HG02623 (cell line): ENCODE data around the gene USP20.

Experiments used
- ATAC-seq: cut with Tn5 transposase; IDR thresholded peaks from one replicate; pipeline ENCODE4 v1.9.1; 2021; ENCODE audit warnings: moderate library complexity; ENCODE audit not compliant: unreplicated experiment

The USP20 gene

DNA sequence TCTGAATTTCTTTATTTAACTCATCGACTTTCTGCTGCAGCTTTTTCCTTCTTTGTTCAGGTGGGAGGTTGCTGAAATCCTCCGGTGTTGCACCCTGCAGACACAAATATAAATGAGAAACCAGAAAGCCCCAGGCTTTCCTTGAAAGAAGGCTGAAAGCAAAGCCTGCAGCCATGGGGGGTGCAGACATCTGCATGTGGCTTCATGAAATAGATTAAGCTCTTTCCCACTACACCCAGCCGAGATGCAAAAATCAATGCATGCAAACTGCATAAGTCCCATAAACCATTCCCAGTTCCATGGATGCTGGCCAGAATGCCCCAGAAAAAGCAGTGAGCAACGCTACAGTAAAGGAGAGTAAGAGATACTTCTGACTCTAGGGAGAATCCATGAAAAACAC is 73.6 kb downstream of the USP20 start:
- ATAC-seq, result no peak

DNA sequence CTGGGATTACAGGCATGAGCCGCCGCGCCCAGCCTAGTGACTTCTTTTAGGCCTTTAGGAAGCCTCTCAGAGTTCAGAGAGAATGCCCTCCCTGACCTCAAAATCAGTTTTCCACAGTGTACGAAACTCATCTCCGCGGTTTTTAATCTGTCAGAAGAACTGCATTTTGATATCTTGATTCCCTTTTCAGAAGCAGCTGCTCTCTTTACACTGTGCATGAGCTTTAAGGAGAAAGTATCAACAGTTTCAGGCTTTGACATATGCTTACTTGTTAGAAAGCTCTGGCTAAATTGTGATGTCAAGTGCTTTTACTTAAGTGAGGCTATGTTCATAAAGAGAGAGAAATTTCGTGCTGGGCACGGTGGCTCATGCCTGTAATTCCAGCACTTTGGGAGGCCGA is 74.6 kb downstream of the USP20 start:
- ATAC-seq, result no peak

DNA sequence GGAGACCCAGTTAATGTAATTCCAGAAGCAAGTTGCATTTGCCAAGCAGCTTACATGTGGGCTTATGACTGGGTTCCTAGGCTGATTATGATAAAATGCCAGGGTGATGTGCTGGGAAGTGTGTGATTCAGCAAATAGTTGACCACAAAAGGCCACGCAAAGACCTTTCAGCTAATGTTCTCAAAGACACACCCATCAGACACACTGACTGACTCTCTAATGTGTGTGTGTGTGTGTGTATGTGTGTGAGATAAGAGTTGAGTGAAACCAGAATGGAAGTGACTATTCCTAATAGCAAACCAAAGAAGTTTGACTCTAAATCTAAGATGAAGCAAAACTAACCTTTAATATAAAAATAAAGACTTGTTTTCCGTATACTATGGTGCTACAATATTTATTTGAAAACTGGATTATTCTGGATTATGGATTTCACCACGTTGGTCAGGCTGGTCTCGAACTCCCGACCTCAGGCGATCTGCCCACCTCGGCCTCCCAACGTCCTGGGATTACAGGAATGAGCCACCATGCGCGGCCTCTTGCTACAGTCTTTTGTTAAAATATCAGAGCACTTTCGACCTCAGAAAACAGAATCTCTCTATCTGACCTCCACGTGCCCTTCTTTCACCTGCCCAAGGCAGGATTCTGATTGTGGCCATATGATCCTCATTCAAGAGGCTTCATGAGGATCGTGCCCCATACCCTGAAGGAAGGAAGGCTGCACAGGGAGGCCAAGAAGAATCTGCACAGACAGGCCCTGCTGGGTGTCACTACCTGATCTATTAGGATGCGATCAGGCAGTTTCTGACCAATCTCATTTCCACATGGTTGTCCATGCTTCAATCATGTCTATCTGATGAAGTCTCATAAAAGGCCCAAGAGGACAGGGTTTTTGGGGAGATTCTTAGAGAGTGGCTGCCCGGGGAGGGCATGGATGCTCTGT is 75.6 kb downstream of the USP20 start:
- no peak for ATAC-seq

DNA sequence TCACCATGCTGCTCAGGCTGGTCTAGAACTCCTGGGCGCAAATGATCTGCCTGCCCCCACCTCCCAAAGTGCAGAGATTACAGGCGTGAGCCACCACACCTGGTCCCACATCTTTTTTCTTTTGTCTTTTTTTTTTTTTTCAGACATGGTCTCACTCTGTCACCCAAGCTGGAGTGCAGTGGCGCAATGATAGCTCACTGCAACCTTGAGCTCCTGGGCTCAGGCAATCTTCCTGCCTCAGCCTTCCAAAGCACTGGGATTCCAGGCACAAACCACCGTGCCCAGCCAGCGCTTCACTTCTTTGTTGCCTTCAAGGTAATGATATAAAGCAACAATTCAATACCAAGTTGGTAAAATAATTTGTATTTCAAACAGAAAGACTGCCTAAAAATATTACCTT is 78.8 kb downstream of the USP20 start:
- ATAC-seq, result no peak

DNA sequence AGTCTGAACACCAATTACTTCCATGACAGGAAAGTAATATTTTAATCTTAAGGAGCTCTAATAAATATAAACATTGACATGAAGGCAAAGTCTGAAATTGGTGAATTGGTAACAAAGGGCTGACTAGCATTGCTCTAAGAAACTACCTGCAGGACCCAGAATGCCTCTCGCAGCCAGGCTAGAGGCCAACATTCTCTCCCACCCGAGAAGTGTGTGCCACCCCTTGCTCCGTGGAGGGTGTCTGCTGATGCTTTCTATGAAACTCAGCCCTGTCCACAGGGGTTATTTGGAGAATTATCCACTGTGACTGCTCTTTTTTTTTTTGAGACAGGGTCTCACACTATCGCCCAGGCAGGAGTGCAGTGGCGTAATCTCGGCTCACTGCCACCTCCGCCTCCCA is 81.4 kb downstream of the USP20 start:
- no peak for ATAC-seq

DNA sequence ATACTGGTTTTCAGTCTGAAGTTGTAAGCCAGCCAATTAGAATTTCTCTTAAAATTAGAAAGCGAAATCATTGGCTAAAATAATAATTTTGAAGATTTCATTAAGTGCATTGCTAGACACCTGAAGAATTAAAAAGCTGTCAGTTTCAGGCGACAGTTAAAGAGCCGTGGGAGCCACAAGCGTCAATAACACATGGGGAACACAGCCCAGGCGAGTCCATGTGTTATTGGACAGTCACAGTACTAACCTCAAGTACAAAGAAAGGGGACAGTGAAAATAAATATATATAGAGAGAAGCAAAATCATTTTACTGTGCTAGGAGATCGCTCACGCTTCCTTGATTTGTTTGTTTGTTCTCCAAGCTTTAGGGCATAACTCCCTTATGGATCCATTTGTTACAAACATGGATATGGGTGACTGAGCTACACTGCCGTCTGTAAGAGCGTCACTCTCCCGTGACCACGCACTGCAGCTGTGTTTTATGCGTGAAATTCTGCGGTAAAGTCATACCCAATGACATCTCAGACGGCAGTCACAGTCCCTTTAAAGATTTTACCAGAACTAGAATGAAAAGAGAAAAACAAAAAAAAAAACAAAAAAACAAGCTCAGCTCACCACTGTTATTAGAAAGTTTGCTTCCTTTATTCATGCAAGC is 83.2 kb downstream of the USP20 start:
- no peak for ATAC-seq

DNA sequence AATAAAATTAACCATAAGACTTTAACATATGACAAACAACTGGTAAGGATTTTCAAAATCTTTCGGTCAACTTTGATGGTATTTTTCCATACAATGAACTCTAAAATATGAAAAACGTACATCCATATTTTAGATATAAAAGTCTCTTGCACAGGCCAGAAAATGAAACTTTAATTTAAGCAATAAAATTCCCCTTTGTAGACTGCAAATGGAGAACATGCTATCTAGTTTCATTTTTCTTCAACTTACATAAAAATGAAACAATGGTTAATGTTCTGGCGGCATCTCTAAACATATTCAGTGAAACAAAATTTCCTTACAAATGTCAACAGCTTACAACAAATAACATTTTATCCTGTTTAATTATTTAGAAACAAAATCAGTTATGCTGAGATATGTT is 84.0 kb downstream of the USP20 start:
- no peak for ATAC-seq

DNA sequence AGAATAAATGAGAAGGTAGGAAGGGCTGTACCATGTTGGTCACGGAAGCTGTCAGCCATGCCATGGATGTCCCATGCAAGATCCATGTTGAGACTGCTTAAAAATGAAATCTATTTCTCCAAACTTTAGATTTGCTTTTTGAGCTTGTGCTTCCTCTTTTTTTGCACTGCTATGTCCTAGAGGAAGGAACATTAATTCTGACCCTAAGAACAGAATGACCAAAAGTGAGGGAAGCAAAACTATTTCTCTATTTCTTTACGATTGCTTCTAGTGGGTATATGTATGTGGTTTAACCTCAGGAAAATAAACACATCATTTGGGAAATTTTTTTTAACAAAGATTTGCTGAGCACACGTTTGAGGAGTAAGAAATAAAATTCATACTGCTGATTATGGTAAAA is 84.6 kb downstream of the USP20 start:
- no peak for ATAC-seq

DNA sequence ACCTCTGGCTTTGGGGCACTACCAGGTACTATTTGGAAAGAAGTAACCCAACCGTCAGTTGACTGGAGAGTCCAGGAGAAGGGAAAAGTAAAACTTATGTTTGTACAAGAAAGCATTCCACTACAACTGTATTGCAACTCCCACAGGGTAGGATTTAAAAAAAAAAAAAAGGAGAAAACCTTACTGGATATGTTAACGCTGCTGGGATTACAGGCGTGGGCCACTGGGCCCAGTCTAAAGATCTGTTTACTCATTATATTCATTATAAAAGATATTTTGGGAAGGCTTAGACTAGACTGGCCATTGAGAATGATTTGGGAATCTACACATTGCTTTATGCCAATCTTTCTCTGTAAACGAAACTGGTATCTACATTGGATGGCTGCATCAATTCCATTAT is 86.6 kb downstream of the USP20 start:
- no peak for ATAC-seq

DNA sequence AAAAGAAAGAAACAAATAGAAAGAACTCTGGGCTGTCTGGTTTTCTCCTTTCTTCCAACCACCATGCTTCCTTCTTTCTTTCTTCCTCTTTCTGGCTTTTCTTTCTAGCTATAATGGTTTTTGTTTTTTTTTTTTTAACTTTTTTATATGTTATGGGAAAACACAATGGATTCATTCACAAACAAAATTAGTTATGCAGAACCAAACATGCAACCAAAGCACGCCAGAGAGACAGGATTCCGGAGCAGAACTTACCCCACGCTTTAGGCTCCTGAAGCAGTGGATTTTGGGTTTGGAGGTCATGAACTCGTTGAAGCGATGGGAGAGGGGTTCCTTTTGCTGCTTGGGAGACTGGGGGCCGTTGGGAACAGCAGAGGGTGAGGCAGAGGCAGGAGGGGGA is 88.3 kb downstream of the USP20 start:
- no peak for ATAC-seq

DNA sequence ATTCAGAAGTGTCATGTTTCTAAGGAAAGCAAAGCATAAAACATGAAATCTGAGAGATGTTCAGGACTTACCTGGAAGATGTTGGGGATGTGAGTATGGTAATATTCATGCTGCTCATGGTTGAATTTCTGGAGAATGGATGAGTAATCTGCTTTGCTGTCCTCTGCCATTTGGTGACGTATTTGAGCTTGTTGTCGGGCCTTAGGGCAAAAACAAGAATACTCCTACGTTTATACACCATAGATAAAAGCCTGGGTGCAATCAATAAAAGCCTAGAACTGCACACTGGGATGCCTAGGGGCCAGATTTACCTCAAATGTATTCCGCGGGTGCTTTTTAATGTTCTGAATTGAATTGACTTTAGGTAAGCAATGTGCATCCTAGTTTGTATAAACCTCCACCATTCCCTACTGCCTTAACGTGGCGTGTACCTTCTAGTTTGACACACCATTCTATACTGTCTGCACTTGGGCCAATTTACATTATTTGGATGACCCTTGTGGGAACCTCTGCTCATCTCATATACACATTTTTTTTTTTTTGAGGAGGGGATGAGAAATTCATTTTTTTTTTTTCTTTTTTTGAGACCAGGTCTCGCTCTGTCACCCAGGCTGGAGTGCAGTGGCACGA is 94.4 kb downstream of the USP20 start:
- ATAC-seq, result no peak

DNA sequence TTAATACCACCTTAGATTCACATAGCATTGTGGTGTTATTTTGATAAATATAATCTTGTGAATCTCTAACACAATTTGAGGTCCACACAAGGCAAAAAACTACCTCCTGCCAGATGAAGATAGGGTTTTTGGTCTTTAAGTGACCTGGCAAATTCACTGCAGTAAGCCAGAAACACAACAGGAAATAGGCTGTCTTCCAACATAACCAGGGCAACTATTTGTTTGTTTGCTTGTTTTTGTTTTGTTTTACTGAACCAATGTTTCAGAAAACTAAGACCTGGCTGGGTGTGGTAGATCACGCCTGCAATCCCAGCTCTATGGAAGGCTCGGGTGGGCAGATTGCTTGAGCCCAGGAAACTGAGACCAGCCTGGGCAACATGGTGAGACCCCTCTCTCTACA is 95.5 kb downstream of the USP20 start:
- ATAC-seq, result no peak
